Ovary (tissue), 9 donors: ENCODE data around the gene LRRC34. TPM values are rescaled to one million over a fixed set of nuclear protein-coding genes. Genes with fewer than 3 reads are reported as not detected.

ENCODE experiments used
- DNase-seq, 5 donors: peaks; one replicate each; pipeline ENCODE4 v3.0.0-alpha.2; 2019 to 2020
- H3K27ac ChIP-seq, 2 donors: fragments of 200-600 bp; one replicate each; pipeline versions ENCODE4 v1.5.1 to v1.8.0; 2019 to 2022
- H3K27me3 ChIP-seq: fragments of 200-600 bp; one replicate; pipeline ENCODE4 v1.8.0; 2022
- H3K36me3 ChIP-seq: fragments of 200-600 bp; sonication (generic); one replicate; pipeline ENCODE4 v1.5.1; 2019
- H3K4me1 ChIP-seq: one replicate; pipeline ENCODE4 v1.8.1; 2013; ENCODE audit warnings: mild to moderate bottlenecking, moderate library complexity; ENCODE audit not compliant: insufficient read depth
- H3K4me3 ChIP-seq: fragments of 200-600 bp; sonication (generic); one replicate; pipeline ENCODE4 v1.5.1; 2017
- H3K9me3 ChIP-seq, 2 donors: fragments of 200-600 bp in 1 of 2; sonication (generic) in 1 of 2; one replicate each; pipeline versions ENCODE4 v1.5.1 to v1.8.1; 2013 to 2019; ENCODE audit warnings: mild to moderate bottlenecking in 1 of 2, moderate library complexity in 1 of 2
- CTCF ChIP-seq, 3 donors: fragments of 450-650 bp in 2 of 3; fragments of 200-600 bp in 1 of 3; IDR thresholded peaks; one replicate each; pipeline versions ENCODE4 v1.5.1 to v1.8.0; 2016 to 2022; ENCODE audit warnings: antibody characterized with exemption in 3 of 3, mild to moderate bottlenecking in 1 of 3
- EP300 ChIP-seq: sonication (generic); formaldehyde crosslinking; IDR thresholded peaks from one replicate; pipeline ENCODE4 v1.6.1; 2017; ENCODE audit warnings: antibody characterized with exemption
- POLR2A ChIP-seq: fragments of 450-650 bp; IDR thresholded peaks from one replicate; pipeline ENCODE4 v1.6.1; 2017; ENCODE audit warnings: antibody characterized with exemption, mild to moderate bottlenecking, moderate library complexity
- WGBS, 3 donors: extraction: QIAGEN DNeasy Blood & Tissue Kit in 1 of 3; methylation state at CpG; one replicate each; pipeline versions ENCODE4 v1.1.5 to v1.1.7; 2013 to 2017; 5-methylcytosine and 5-hydroxymethylcytosine counted together
- intact Hi-C, 4 donors: fragments of 100-400 bp; cut with DNase I; formaldehyde crosslinking; loops; one replicate each; pipeline versions ENCODE4 v1.11.0 to v1.15.1; 2022 to 2023
- polyA plus RNA-seq, 2 donors: library from polyadenylated mRNA; stranded (reverse); fragments of 200-250 nt in 1 of 2; fragments of 350-450 nt in 1 of 2; fragmentation: Illumina TruSeq in 1 of 2; extraction: RNeasy Lipid Tissue Mini Kit (QIAGEN cat#74804) in 1 of 2; gene quantifications; one replicate each; pipeline ENCODE4 v1.2.3, GENCODE V29; 2013 to 2014
- total RNA-seq, 7 donors: library from RNA; depleted of rRNA in 2 of 7; stranded (reverse); fragments of >200 nt in 2 of 7; fragmentation: NEBNext Ultra II Directional in 3 of 7; extraction: Animal tissue kit (Norgen Biotek cat#: 25700) in 3 of 7; gene quantifications; one replicate each; pipeline versions ENCODE4 v1.1.0 to v1.2.4, GENCODE V29; 2016 to 2023
- donor health status: DM: no; HTN: no; CAD: no; lungs with moderate emphysema.
- donor health status: DM: no; HTN: no; CAD: no.
- donor health status: Bipolar disorder and iron deficiency.
- donor health status: DM: yes; HTN: yes; CAD: no.
- donor health status: DM: no; HTN: no; CAD: no.
- donor health status: DM: yes; HTN: yes; CAD: no.

Gene LRRC34
- total and polyA plus RNA-seq, 9 donors, result 1.7 to 8.1 (median 4.3) TPM

- H3K36me3 ChIP-seq, result no peaks in the 10 kb centered on the region
- H3K9me3 ChIP-seq, result no peaks in the 10 kb centered on the region
- TF ChIP-seq CTCF (IDR thresholded peaks at IDR 0.05) (peak in 2 of 3 donors; percentile 12 to 28), POLR2A (no peak), EP300 (no peak)
- no peak for DNase-seq
- H3K4me1 ChIP-seq, result no peaks in the 10 kb centered on the region
- H3K27me3 ChIP-seq, result no peaks in the 10 kb centered on the region
- intact Hi-C loops, result loop anchor here in 2 of 4 donors (5.0 to 10.0 kb wide), 3 partner anchors 80 to 600 kb away; partner anchors contain the start of gene MECOM (in 1 of the 2)
- WGBS, 3 donors, result 0 to 75% (median 25%) methylated on average over 1 of the region's 1 CpG
- no peak overlapping the region for H3K27ac ChIP-seq
- H3K4me3 ChIP-seq, result no peak overlapping the region
Measured at GRCh38 chr3:169744366-169745054, 68.2 kb downstream of the LRRC34 start.

Other genes starting within 250 kb of the LRRC34 start
- gene MECOM, start 149.2 kb downstream of the LRRC34 start, total RNA-seq, result 10 to 100 TPM in 3 of 7 donors, 1 to 10 TPM in 4; 4.3 to 24.1 (median 9.0) TPM
- gene MECOM, start 149.2 kb downstream of the LRRC34 start, polyA plus RNA-seq, result 1 to 10 TPM; 5.9 to 6.2 TPM
- 100 to 1,000 TPM in 2 of 7 donors, 1 to 10 TPM in 5; 2.4 to 467 (median 5.2) TPM for gene TERC, start 47.8 kb downstream of the LRRC34 start, total RNA-seq
- not detected for gene TERC, start 47.8 kb downstream of the LRRC34 start, polyA plus RNA-seq
- gene ACTRT3, start 43.3 kb downstream of the LRRC34 start, total RNA-seq, result 1 to 10 TPM in 6 of 7 donors, under 1 TPM in 1; 0.34 to 3.8 (median 3.1) TPM
- 1 to 10 TPM; 1.5 to 2.0 TPM for gene ACTRT3, start 43.3 kb downstream of the LRRC34 start, polyA plus RNA-seq
- 10 to 100 TPM; 14.1 to 23.6 (median 20.0) TPM for gene MYNN, start 39.5 kb downstream of the LRRC34 start, total RNA-seq
- 10 to 100 TPM; 10.1 to 10.3 TPM for gene MYNN, start 39.5 kb downstream of the LRRC34 start, polyA plus RNA-seq
- under 1 TPM in 5 of 7 donors, not detected in 2; 0.23 to 0.43 (median 0.26) TPM for gene LRRIQ4, start within 50 bp of the LRRC34 start, total RNA-seq
- under 1 TPM; 0.05 to 0.17 TPM for gene LRRIQ4, start within 50 bp of the LRRC34 start, polyA plus RNA-seq
- gene LRRC31, start 57.0 kb upstream of the LRRC34 start, total RNA-seq, result not detected
- gene LRRC31, start 57.0 kb upstream of the LRRC34 start, polyA plus RNA-seq, result not detected
- not detected for gene SAMD7, start 98.7 kb upstream of the LRRC34 start, total RNA-seq
- not detected for gene SAMD7, start 98.7 kb upstream of the LRRC34 start, polyA plus RNA-seq
- 100 to 1,000 TPM in 5 of 7 donors, 10 to 100 TPM in 2; 34.0 to 178 (median 131) TPM for gene SEC62, start 153.9 kb upstream of the LRRC34 start, total RNA-seq
- 100 to 1,000 TPM in 1 of 2 donors, 10 to 100 TPM in 1; 49.6 to 113 TPM for gene SEC62, start 153.9 kb upstream of the LRRC34 start, polyA plus RNA-seq
- gene GPR160, start 225.1 kb upstream of the LRRC34 start, total RNA-seq, result 1 to 10 TPM in 3 of 7 donors, under 1 TPM in 4; 0.35 to 6.1 (median 0.97) TPM
- gene GPR160, start 225.1 kb upstream of the LRRC34 start, polyA plus RNA-seq, result 1 to 10 TPM in 1 of 2 donors, under 1 TPM in 1; 0.74 to 2.8 TPM